GM12865 (cell line): ENCODE measurements around the gene RAB8B.
A peak's percentile ranks its signal among the peaks of the same experiment; 100 is the strongest.
"Not testable (repeated sequence)": the region's sequence is repeated elsewhere in the genome, so short reads cannot be mapped to it uniquely, and the experiment has no call there.

Source experiments
- DNase-seq: peaks from one replicate; pipeline ENCODE4 v3.0.0; 2010; ENCODE audit warnings: low read depth
- H3K4me3 ChIP-seq: 2 replicates; pipeline ENCODE4 v1.5.1; 2011; ENCODE audit warnings: mild to moderate bottlenecking, low read depth, low read length, control low read depth
- CTCF ChIP-seq: IDR thresholded peaks from 2 replicates; pipeline ENCODE4 v1.5.1; 2011; ENCODE audit warnings: low read length, control low read depth, low read depth, inconsistent platforms; ENCODE audit not compliant: insufficient read depth; ENCODE audit errors: missing control alignments

The RAB8B gene

DNA sequence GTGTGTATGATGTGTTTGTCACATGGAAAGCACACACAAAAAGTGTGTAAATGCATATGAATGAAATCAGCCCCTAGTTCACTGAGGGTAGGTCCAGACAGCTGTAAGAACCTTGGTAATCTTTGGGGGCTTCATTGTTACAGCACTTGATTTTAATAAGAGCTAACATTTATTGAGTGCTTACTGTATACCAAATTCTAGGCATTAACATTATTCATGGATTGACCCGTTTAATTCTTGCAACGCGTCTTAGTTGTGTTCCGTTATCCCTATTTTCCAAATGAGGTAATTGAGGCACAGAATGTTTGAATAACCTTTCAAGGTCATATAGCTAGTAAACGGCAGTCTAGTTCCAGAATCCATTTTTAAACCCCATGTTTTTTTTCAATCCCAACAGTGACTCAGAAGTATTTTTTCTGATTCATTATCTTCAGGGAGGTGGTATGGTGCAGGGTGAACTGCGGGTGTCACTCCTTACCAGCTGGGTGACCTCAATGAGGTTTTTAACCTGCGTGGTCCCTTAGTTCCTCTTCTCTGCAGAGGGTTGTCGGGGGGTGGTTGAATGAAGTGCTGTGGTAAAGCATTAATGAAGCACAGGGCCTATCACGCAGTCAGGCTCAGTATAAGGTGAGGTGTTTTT, 14.2 kb downstream of the RAB8B start:
- TF ChIP-seq CTCF: no peak
- peak; percentile 54 for DNase-seq
- H3K4me3 ChIP-seq: no peak overlapping the region

DNA sequence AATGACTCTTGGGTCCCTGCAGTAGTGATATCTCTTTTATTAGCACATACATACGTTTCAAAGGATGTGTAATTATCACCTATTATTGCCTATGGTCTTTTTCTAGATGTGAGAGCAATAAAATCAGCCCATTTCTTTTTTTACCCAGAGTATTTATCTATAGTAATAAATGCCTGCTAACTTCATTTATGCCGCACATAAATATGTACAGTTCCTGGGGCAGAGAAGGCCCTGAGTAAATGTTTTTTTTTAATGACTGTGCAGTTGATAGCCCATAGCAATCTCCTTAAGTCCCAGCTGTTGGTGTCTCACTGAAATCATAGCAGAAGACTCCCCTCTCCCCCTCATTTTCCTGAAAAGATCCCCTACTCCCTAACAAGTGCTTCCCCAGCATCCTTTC, 16.7 kb downstream of the RAB8B start:
- no peak for DNase-seq
- no peak overlapping the region for H3K4me3 ChIP-seq
- TF ChIP-seq CTCF: no peak

DNA sequence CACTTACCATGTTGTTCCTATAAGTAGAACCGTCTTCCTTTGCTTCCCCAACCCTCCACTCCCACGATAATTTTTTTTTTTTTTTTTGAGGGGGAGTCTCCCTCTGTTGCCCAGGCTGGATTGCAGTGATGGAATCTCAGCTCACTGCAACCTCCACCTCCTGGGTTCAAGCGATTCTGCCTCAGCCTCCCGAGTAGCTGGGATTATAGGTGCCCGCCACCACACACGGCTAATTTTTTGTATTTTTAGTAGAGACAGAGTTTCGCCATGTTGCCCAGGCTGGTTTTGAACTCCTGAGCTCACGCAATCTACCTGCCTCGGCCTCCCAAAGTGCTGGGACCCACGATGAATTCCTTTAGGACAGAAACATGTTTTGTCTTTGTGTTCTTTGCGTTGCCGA, 19.4 kb downstream of the RAB8B start:
- H3K4me3 ChIP-seq, DNase-seq: not testable (repeated sequence)

- peak overlapping the region; percentile 34 for H3K4me3 ChIP-seq
- no peak for TF ChIP-seq CTCF
- DNase-seq: no peak
Observed at GRCh38 chr15:63210151-63211091, 21.0 kb downstream of the RAB8B start.

DNA sequence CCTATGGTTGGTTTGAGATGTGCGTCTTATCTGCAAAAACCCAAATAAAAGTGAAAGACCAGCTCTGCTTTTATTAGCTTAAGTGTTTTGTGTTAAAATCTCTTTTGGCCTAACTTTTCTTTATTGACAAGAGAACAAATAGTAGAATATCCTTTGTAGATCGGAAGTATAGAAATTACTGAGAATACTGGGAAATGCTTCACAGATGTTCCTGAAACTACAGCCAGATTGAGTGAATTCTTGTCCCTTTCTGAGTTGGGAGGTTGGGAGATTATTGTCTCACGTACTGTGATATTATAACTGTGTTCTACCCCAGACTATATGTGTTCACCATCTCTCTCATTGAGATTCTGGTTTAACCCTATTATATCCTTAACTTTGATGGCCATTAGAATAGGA, 21.7 kb downstream of the RAB8B start:
- no peak for DNase-seq
- TF ChIP-seq CTCF: no peak
- peak overlapping the region; percentile 34 for H3K4me3 ChIP-seq

DNA sequence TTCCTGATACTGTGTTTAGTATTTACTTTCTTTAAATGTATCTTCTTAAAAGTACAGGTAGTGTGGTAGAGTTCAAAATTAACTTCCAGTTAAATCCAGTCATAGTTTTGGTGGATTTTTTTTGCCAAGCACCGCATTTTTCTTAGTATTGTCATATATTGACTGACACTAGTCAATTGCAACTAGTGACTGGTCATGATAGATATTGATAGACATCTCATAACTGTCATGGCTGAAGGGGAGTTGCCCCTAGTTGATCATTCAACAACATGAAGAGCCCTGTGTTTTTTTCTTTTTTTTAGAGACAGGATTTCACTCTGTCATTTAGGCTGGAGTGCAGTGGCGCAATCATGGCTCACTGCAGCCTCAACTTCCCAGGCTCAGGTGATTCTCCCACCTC, 22.1 kb downstream of the RAB8B start:
- DNase-seq: no peak
- no peak for TF ChIP-seq CTCF
- no peak overlapping the region; the same call in 1 of the 2 replicates for H3K4me3 ChIP-seq
